Glutamatergic neuron (in vitro differentiated cells): ENCODE measurements around the gene GSG1L. TPM values are rescaled to one million over a fixed set of nuclear protein-coding genes. Genes with fewer than 3 reads are reported as not detected.
A peak's percentile ranks its signal among the peaks of the same experiment; 100 is the strongest.

ENCODE experiments used
- DNase-seq: peaks from one replicate; pipeline ENCODE4 v3.0.0; 2022
- H3K27ac Mint-ChIP-seq: one replicate; pipeline ENCODE4 v1.8.0; 2020; ENCODE audit warnings: mild to moderate bottlenecking, mixed read lengths, inconsistent platforms; ENCODE audit not compliant: unreplicated experiment
- H3K27me3 Mint-ChIP-seq: one replicate; pipeline ENCODE4 v1.8.0; 2020; ENCODE audit warnings: mild to moderate bottlenecking, moderate library complexity, mixed read lengths, inconsistent platforms; ENCODE audit not compliant: unreplicated experiment
- H3K36me3 Mint-ChIP-seq: one replicate; pipeline ENCODE4 v1.8.0; 2020; ENCODE audit warnings: mild to moderate bottlenecking, mixed read lengths, inconsistent platforms; ENCODE audit not compliant: unreplicated experiment
- H3K4me1 Mint-ChIP-seq: one replicate; pipeline ENCODE4 v1.8.0; 2020; ENCODE audit warnings: mild to moderate bottlenecking, low read depth, mixed read lengths, inconsistent platforms; ENCODE audit not compliant: unreplicated experiment
- H3K4me3 Mint-ChIP-seq: one replicate; pipeline ENCODE4 v1.8.0; 2020; ENCODE audit warnings: mild to moderate bottlenecking, mixed read lengths, inconsistent platforms; ENCODE audit not compliant: unreplicated experiment
- H3K9me3 Mint-ChIP-seq: one replicate; pipeline ENCODE4 v1.8.0; 2020; ENCODE audit warnings: mild to moderate bottlenecking, moderate library complexity, mixed read lengths, inconsistent platforms; ENCODE audit not compliant: unreplicated experiment
- CTCF ChIP-seq: fragments of 200-600 bp; sonication (generic); IDR thresholded peaks from one replicate; pipeline ENCODE4 v1.5.0; 2021; ENCODE audit not compliant: partially characterized antibody, unreplicated experiment
- total RNA-seq: library from RNA; stranded (reverse); fragmentation: NEBNext Ultra II Directional; extraction: Animal tissue kit (Norgen Biotek cat#: 25700); gene quantifications from one replicate; pipeline ENCODE4 v1.2.1, GENCODE V29; 2021; ENCODE audit not compliant: unreplicated experiment

Gene GSG1L
- total RNA-seq, 1 donor from 2014 or later, result 0.91 TPM

- H3K36me3 Mint-ChIP-seq, result no peaks in the 10 kb centered on the region
- TF ChIP-seq CTCF, result no peak
- H3K27me3 Mint-ChIP-seq, result peaks cover 4% of the 10 kb centered on the region
- peaks cover 10% of the 10 kb centered on the region for H3K4me1 Mint-ChIP-seq
- H3K4me3 Mint-ChIP-seq, result no peak overlapping the region
- no peak overlapping the region for H3K27ac Mint-ChIP-seq
- no peak for DNase-seq
- peaks cover 5% of the 10 kb centered on the region for H3K9me3 Mint-ChIP-seq
Observed at GRCh38 chr16:28092721-28093384, 29.3 kb upstream of the GSG1L start.

- Mint-ChIP-seq H3K27me3 (peaks cover 2% of the 10 kb centered on the region), H3K36me3 (no peaks in the 10 kb centered on the region), H3K4me1 (peaks cover 10% of the 10 kb centered on the region), H3K4me3 (no peak overlapping the region), H3K9me3 (peaks cover 1% of the 10 kb centered on the region), H3K27ac (no peak overlapping the region)
- TF ChIP-seq CTCF, result no peak
- DNase-seq, result peak; percentile 9
Observed at GRCh38 chr16:28091656-28092055, 28.1 kb upstream of the GSG1L start.

- peak; percentile 54 for DNase-seq
- Mint-ChIP-seq H3K36me3 (no peaks in the 10 kb centered on the region), H3K4me3 (no peak overlapping the region), H3K27me3 (peaks cover 2% of the 10 kb centered on the region), H3K27ac (no peak overlapping the region), H3K4me1 (peaks cover 10% of the 10 kb centered on the region), H3K9me3 (peaks cover 2% of the 10 kb centered on the region)
- peak; percentile 43 for TF ChIP-seq CTCF
Observed at GRCh38 chr16:28090646-28091377, 27.3 kb upstream of the GSG1L start.

- Mint-ChIP-seq H3K4me3 (no peak overlapping the region), H3K27ac (no peak overlapping the region), H3K36me3 (no peaks in the 10 kb centered on the region), H3K9me3 (peaks cover 2% of the 10 kb centered on the region), H3K27me3 (peaks cover 2% of the 10 kb centered on the region), H3K4me1 (peaks cover 10% of the 10 kb centered on the region)
- no peak for TF ChIP-seq CTCF
- DNase-seq, result no peak
Observed at GRCh38 chr16:28089992-28090365, 26.5 kb upstream of the GSG1L start.
